ENCODE measurements around the gene KCNB1.
"Not testable (repeated sequence)": the region's sequence is repeated elsewhere in the genome, so short reads cannot be mapped to it uniquely, and the experiment has no call there.

The KCNB1 gene

DNA sequence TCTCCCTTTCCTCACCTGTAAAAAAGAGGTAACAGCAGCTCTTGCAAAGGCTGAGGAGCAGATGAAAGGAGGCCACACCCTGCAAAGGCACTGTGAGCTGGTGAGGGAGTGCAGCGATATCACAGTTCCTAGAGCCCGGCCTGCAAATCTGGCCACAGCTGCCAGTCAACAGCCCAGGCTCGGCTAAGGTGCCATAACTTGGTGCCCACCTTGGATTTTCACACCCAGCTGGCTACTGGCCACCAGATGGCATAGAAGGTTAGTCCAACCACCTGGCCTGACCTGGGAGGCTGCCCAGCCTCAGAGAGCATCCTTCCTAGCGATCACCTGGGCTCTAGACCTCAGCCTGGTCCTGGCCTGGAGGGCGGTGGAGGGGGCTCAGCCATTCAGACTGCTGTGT lies 46.8 kb downstream of the KCNB1 start:
- DNase-seq (ENCODE audit: low read depth) = no peak

DNA sequence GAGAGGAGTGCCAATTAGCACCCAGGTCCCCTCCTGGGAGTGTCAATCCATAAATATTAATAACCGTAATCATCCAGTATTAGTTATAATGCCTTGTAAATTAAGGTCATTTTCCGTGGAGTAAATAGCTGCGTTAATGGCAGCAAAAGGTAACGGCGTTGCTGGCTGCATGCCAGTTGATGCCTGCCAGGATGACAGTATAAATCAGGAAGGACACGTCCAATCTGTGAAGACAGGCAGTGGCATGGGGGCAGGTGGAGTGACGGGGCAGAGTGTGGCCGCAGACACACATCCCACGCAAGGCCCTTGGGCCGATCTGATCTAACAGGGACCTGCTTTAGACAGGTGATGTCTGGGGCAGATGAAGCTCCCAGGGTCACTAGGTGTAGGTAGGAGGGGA lies 49.1 kb downstream of the KCNB1 start:
- no peak for DNase-seq (ENCODE audit: low read depth)

DNA sequence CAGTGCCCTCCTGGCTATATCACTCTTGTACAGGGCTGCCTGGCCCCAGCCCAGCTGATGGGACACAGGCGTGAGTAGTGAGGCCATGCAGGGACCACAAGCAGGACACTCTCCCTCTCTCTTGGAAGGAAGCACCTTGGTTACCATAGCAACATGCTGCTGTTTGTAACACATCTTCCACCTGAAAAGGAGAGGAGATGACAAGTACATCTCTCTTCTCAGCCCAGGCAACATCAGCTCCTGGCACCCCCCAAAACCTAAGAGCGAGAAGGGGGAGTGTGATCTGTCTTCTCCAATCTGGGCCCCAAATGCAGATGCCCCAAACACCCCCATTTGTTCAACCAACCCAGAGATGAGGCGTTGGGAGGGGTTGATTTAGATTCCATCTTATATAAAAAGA lies 49.9 kb downstream of the KCNB1 start:
- no peak for DNase-seq (ENCODE audit: low read depth)

DNA sequence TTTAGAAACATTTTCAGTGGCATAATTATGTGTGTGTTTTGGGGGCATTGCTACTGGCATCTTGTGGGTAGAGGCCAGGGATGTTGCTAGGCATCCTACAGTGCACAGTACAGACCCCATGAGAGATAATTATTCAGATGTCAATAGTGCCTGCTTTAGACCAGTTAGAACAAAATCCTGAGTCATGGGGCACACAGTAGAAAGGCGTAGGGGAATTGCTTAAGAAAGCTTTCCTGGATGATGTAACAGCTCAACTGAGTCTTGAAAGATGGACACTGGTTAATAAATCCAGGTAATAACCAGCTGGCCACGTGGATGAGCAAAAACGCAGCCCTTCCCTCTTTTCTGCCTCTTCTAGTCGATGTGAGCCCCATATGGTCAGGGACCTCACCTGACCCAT lies 51.1 kb downstream of the KCNB1 start:
- DNase-seq (ENCODE audit: low read depth) = no peak

DNA sequence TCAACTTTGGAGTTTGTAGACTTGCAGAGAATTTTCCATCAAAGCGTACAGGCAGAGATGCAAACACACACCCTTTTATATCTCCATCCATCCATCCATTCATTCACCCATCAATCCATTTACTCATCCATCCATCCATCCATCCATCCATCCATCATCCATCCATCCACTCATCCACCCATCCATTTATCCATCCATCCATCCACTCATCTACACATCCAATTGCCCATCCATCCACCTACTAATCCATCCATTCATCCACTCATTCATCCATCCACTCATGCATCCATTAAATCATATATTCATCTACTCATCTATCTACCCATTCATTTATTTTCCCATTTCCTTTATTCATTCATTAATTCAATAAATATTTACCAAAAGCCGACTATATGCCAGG lies 52.1 kb downstream of the KCNB1 start:
- DNase-seq (ENCODE audit: low read depth) = no peak

DNA sequence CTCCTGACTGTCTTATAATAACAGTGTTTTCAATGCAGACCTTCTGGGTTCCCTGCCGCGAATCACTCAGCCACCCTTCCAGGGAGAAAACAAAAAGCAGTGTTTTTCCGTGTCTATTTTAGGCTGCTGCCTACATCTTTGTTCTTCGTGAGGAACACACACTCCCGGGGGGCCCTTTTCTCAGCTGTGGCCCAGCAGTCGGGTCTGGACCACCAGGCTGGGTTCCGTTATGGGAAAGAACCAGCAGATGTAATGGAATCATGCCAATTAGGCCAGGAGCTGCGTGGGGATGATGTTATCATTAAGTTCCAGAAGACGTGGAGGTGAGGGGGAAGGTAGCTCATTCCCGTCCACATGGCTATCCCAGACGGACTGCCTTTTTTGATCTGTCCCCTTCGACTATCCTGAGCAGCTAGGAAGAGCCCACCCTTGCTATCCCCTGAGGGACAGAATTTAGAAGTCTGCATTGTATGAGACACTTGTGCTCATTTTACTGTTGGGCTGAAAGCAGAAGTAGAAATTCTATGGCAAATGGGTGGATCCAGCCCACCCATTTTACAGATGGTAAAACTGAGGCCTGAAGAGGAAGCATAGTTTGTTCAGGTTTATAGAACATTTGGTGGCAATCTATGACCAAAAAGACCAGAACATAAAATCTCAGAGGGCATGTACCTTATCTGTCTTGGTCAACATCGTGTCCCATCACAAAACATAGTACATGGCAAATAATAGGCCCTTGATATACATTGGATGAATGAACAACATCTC lies 54.5 kb downstream of the KCNB1 start:
- no peak for DNase-seq (ENCODE audit: low read depth)

DNA sequence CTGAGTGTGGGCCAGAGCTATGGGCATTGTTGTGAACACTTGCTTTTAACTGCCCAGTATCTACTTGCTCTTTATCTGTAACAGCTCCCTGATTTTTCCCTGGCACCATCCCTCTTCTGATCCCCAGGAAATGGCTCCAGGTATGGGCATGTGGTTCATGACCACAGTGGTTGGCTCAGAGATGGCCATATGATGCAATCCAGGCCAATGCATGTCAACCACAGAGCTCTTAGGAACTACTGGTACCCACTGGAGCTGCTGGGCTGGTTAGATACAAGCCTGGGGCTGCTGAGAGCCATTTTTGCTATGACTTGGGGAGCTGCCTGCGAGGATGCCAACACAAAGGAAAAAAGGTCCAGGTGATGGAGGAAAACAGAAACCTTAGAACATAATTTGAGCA lies 55.6 kb downstream of the KCNB1 start:
- no peak for DNase-seq (ENCODE audit: low read depth)

DNA sequence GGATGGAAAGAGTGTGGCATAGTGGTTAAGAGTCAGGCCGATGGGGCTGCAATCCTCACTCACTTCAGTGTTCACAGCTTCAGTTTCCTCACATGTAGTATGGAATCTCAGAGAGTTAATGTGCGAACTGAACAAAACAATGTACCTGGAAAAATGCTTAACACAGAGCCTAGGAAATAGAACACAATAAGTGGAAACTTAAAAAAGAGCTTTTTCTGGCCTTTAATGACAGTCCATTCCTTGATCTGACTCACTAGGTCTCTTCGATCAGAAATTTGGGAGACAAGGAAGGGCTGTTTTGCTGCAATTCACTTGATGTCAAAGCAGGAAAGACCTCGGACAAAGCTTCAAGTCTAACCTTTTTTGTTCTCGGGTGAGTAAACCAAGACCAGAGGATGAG lies 56.1 kb downstream of the KCNB1 start:
- no peak for DNase-seq (ENCODE audit: low read depth)

DNA sequence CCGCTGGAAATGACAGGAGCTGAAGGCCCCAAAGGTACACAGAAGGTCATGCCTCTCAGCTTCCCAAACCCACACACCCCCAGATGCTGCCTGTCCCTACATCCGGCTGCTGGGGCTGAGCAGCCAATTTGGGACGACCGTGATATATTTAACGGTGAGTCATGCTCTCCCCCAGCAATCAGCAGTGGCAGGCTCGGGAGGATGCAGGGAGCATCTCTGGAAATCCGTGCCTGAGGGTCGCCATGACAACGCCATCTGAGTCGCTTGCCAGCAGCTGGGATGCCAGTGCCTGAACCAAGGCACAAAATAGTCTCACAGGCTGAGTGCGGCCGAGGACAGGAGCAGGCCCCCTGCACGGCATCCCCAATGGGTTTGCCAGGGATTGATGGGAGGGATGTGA lies 57.9 kb downstream of the KCNB1 start:
- DNase-seq (ENCODE audit: low read depth) = no peak

DNA sequence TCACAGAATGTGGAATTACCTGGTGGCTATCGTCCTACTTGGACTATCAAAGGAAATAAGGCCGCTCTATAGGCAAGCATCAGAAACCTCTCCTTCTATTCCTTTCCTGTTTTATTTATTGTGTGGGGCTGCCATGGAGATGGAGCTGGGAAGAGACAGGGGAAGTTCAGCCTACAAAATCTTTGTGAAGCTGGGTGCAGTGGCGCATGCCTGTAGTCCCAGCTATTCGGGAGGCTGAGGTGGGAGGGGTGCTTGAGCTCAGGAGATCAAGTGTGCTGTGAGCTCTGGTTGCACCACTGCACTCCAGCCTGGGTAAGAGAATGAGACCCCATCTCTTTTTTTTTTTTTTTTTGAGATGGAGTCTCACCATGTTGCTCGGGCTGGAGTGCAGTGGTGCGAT lies 60.3 kb downstream of the KCNB1 start:
- DNase-seq (ENCODE audit: low read depth) = no peak

DNA sequence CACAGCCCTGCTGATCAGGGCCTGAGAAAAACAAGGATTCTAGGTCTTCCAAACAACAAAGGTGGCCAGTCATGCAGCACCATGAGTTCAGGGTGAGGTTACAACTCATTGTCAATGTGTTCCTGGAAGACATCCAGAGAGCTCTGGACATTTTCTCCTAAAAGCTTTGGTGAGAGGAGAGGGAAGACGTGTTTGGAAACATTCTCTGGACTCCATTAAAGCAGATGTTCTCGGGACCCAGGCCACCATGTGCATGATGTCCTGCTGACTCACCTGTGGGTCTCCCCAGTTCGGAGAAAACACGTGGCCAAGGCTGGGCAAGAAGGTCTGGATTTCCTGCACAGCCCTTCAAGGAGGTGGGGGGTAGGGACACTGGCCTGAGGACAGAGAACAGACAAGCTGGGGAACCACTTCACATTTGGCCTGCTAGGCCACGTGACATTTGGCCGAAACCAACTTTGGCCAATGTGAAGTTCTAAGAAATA lies 61.6 kb downstream of the KCNB1 start:
- DNase-seq (ENCODE audit: low read depth) = no peak

DNA sequence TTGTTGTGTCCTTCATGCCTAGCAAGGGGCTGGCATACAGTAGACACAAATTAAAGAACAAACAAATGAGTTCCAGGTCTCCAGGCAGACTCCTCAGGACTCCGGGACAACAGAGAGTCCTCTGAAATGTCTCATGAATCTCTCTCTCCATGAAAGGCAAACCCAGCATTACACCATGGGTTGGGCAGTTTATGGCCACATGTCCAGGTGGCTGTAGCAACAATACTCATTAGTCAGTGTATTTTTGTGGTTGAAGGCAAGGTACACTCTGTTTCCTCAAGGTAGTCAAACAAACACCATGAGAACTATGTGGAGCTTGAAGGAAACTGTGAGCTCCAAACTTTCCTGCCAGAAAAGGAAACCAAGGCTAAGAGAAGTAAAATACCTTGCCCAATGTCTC lies 62.2 kb downstream of the KCNB1 start:
- no peak for DNase-seq (ENCODE audit: low read depth)

DNA sequence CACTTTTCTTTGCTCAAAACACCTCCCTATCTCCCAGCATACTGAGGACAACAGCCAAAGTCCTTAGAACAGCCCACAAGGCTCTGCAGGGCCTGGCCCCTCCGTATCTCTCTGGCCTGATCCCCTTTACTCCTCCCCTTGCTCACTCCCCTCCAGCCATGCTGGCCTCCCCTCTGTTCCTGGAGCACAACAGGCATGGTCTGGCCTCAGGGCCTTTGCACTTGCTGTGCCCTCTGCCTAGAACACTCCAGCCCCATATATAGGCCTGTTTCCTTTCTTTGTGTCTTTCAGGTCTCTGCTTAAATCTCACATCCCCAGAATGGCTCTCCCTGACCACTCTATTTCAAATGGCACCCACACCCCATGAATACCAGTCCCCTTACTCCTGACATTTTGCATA lies 62.7 kb downstream of the KCNB1 start:
- no peak for DNase-seq (ENCODE audit: low read depth)

DNA sequence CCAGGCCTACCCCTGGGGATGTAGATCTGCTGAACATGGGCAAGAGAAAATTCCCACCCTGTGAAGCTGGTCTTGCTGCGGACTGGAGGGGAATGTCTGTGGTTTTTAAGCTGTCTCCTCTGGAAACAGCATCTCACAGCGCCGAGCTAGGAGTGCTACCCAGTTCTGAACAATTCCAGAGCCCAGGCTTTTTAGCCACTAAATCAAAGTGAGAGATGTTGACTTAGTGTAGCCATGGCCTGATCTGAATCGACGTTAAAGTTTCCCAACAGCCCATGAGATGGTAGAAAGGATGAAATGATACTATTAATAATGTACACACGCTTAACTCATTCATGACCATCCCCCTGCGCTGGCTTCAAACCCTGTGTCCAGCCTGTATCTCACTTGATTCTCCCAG lies 63.7 kb downstream of the KCNB1 start:
- no peak for DNase-seq (ENCODE audit: low read depth)

DNA sequence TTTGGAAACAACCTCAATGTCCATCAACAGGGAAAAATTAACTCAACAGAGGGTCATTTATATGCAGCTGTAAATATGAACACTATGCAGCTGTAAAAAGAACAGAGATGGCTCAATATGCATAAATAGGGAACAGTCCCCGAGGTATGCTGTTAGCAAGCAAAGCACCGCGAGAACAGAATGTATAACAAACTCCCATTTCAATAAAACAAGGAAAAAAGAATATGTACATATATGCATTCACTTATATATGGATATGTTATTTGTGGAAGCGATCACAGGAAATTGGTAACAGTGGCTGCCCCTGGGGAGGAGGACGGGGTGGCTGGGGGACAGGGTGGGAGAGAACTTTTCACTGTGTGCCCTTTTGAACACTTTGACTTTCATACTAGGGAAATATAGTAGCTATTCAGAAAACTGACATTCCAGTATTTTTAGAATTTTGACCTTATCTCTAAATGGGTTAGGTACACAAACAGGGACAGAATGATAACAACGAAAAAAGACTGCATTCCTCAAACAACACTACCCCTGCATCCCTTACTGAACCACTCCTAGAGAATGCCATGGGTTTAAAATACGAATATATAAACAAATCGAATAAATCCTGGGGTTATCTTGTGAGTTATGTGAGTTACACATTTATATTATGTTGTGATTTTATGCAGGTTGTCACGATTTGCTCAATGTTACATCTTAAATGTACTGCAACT lies 64.5 kb downstream of the KCNB1 start:
- DNase-seq (ENCODE audit: low read depth) = no peak

DNA sequence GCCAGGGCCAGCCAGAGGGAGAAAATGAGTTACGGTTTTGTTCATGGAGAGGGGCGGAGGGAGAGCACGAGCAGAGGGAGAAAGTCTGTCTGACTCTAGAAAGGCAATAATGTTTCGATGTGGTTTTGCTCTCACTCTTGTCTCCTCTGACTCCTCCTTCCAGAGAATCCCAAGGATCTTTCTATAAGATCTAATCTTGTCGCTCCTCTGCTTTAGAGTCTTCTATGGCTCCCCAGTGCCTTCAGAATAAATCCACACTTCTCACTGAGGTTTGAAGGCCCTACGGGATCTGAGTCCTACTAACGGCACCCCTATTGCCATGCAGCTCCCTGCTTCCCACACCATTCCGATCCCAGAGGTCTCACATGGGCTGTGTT lies 66.8 kb downstream of the KCNB1 start:
- DNase-seq (ENCODE audit: low read depth) = no peak

DNA sequence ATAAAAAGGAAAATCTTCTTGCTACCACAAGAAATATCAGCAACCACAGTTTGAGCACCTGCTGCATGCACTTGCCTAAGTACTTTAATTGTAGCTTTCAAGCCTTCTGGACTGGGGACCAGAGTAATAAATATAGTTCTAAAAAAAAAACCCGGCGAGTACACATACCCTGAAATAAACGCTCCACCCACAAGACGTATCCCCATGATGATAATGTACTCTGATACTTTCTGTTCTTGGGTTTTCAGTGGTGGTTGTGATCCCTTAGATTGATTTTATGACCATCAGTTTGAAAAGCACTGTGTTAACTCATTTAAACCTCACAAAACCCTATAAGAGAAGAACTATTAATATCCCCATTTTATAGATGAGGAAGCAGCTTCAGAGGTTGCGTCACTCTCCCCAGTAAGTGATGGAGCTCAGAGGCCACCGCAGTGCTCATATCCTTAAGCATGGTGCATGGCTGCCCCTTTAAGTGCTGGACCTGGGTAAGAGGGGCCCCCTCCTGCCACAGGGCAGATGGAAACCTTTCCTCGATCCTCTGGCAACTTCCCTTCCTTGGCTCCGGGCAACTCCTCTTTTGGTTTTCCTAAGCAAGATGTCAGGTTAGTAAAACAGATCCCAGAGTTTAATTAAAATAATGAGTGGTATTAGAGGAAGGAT lies 67.3 kb downstream of the KCNB1 start:
- DNase-seq (ENCODE audit: low read depth) = no peak

DNA sequence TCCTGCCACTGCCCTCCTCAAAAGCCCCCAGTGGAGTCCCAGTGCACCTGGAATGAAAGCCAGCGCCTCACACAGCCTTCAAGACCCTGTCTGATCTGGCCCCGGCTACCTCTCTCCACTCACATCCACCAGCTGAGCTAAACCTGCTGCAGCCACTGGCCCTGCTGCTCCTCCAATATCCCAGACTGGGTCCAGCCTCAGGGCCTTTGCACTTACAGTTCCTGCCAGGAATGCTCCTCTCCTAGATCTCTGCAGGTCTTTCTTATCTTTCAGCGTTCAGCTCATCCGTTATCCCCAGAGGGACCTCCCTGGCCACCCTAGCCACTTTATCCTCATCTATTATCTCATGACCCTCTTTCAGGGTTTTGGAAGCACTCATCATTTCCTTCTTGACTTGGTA lies 68.8 kb downstream of the KCNB1 start:
- DNase-seq (ENCODE audit: low read depth) = no peak

DNA sequence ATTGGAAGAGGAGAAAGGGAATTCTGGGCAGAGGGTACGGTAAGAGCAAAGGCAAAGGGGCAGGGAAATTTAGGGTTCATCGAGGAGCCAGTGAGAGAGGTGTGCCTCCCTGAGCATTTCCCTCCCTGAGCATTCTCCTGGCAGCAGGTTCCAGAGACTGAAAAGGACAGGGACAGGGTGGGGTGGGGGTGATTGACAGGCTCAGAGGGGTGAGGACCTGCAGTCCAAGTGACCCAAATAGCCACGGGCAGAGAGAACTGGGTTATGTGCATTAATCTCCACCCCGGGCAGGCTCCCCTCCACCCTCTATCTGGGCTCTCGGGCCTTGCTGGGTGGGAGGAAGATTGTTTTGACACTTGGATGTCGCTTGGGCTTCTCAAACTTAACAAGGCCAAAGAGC lies 69.5 kb downstream of the KCNB1 start:
- DNase-seq (ENCODE audit: low read depth) = no peak

DNA sequence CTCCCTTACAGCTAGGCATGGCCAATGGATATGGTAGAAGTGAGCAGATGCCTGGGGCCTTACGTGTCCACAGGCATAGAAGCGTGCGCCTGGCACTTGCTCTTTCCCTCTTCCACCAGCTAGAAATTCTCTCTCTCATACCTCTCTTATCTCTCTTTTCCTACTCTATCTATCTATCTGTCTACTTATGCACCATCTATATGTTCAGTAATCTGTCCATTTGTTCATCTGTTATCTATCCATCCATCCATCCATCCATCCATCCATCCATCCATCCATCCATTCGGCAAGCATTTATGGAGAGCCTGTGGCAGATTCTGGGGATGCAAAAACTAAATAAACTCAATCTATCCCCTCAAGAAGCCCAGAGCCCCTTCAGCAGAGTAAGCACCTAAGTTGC lies 70.2 kb downstream of the KCNB1 start:
- DNase-seq (ENCODE audit: low read depth) = no peak

DNA sequence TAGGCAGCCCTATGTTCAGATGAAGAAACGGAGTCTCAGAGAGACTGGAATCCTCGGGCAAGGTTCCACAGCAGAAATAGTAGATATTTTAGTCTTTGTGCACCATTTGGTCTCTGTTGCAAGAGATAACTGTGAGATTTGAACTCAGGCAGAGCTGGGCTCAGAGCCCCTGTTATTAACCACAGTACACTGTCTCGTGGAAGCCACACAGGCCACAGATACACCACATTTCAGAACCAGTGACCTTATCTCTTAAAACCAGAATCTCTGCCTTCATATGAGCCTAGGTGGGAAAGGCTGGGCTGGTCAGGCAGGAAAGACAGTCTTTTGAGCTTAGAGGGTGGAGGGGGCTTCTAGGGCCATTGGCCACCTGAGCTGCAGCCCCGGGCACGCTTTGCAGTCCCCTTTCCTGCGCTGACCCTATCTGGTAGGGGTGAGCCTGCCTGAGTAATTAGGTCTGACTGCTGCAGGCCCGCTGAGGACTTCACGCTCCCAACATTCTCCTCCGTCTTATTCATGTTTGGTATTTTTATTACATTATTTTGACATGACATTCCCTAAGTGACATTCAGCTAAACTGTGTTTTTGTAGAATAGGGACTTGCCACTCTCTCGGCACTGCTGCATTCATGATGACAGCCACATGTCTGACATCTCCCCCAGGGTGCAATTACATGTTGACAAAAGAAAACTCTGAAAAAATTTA lies 71.1 kb downstream of the KCNB1 start:
- no peak for DNase-seq (ENCODE audit: low read depth)

DNA sequence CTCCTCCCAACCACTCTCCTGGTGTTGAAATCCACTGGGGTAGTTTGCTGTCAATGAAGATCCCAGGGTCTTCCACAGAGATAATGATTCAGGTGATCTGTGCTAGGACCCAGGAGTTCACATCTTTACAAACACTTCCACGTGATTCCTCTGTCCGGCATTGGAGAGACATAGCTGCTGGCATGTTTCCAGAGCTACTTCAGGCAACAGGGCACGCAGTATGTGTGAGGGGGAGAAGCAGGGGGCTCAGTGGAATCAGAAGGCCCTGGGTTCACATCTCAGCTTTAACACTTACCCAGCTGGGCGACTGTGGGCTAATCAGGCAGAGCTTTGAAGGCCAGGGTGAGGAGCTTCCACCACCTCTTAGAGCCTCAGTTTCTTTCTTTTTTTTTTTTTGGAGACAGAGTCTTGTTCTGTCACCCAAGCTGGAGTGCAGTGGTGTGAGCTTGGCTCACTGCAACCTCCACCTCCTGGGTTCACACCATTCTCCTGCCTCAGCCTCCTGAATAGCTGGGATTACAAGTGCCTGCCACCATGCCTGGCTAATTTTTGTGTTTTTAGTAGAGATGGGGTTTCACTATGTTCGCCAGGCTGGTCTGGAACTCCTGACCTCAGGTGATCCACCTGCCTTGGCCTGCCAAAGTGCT lies 72.4 kb downstream of the KCNB1 start:
- not testable (repeated sequence) for DNase-seq (ENCODE audit: low read depth)
